Measurements from ENCODE around the gene BRDT. TPM values are rescaled to one million over a fixed set of nuclear protein-coding genes. Genes with fewer than 3 reads are reported as not detected.

Gene BRDT
- total RNA-seq, 1 experiment from 2014 or later = not detected

GRCh38 chr1:92040971-92041370 is 91.8 kb downstream of the BRDT start:
- H3K36me3 ChIP-seq (ENCODE audit: control insufficient read depth, insufficient read depth, low read length) = no peaks in the 10 kb centered on the region
- H3K4me3 ChIP-seq (ENCODE audit: low read depth in 2 of 2, low read length in 2 of 2) = no peak overlapping the region
- BruUV-seq (replicated peaks) = no TSS peak
- no peaks in the 10 kb centered on the region; the same call in 1 of the 2 replicates for H3K27me3 ChIP-seq (ENCODE audit: control insufficient read depth, insufficient read depth, low read length)
- ChIA-PET CTCF (no interaction called here), POLR2A (no interaction called here)
- no peak overlapping the region for H3K27ac ChIP-seq (ENCODE audit: low read length)
- in situ Hi-C loops (cut with HindIII; ENCODE audit: low pct_unique_long_range_greater_than_20kb, low sequenced_read_pairs) = no loop called here
- H3K9me3 ChIP-seq (ENCODE audit: control insufficient read depth, insufficient read depth, low read depth, low read length) = no peaks in the 10 kb centered on the region
- TF ChIP-seq TCF7L2 (IDR thresholded peaks at IDR 0.05; ENCODE audit: low read depth, low read length) = no peak
- TF ChIP-seq, protein P1, sequence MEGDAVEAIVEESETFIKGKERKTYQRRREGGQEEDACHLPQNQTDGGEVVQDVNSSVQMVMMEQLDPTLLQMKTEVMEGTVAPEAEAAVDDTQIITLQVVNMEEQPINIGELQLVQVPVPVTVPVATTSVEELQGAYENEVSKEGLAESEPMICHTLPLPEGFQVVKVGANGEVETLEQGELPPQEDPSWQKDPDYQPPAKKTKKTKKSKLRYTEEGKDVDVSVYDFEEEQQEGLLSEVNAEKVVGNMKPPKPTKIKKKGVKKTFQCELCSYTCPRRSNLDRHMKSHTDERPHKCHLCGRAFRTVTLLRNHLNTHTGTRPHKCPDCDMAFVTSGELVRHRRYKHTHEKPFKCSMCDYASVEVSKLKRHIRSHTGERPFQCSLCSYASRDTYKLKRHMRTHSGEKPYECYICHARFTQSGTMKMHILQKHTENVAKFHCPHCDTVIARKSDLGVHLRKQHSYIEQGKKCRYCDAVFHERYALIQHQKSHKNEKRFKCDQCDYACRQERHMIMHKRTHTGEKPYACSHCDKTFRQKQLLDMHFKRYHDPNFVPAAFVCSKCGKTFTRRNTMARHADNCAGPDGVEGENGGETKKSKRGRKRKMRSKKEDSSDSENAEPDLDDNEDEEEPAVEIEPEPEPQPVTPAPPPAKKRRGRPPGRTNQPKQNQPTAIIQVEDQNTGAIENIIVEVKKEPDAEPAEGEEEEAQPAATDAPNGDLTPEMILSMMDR (IDR thresholded peaks at IDR 0.05) = no peak
- TF ChIP-seq POLR2AphosphoS5 (IDR thresholded peaks at IDR 0.05; ENCODE audit: low read depth, low read length) = no peak
- no peak for TF ChIP-seq REST (IDR thresholded peaks at IDR 0.05; ENCODE audit: insufficient read depth in 1 of 2, low read depth in 2 of 2, low read length in 1 of 2)
- TF ChIP-seq SIN3A (IDR thresholded peaks at IDR 0.05; ENCODE audit: borderline replicate concordance, insufficient read depth, low read depth, low read length) = no peak
- no peaks in the 10 kb centered on the region for H3K4me1 ChIP-seq (ENCODE audit: control insufficient read depth, insufficient read depth, low read length)
- no peak for ATAC-seq
- intact Hi-C loops (cut with micrococcal nuclease; ENCODE audit: unreplicated experiment) = no loop called here
- no peak for DNase-seq (ENCODE audit: low read depth, low spot score)

- TF ChIP-seq TCF7L2 (IDR thresholded peaks at IDR 0.05; ENCODE audit: low read depth, low read length) = no peak
- TF ChIP-seq POLR2AphosphoS5 (IDR thresholded peaks at IDR 0.05; ENCODE audit: low read depth, low read length) = no peak
- no peak for TF ChIP-seq SIN3A (IDR thresholded peaks at IDR 0.05; ENCODE audit: borderline replicate concordance, insufficient read depth, low read depth, low read length)
- TF ChIP-seq, protein P1 (IDR thresholded peaks at IDR 0.05) = no peak
- no peak for TF ChIP-seq REST (IDR thresholded peaks at IDR 0.05; ENCODE audit: insufficient read depth in 1 of 2, low read depth in 2 of 2, low read length in 1 of 2)
- no TSS peak for BruUV-seq (replicated peaks)
- intact Hi-C loops (cut with micrococcal nuclease; ENCODE audit: unreplicated experiment) (no loop called here), in situ Hi-C loops (cut with HindIII; ENCODE audit: low pct_unique_long_range_greater_than_20kb, low sequenced_read_pairs) (no loop called here)
- H3K4me1 ChIP-seq (ENCODE audit: control insufficient read depth, insufficient read depth, low read length) = no peaks in the 10 kb centered on the region
- no peaks in the 10 kb centered on the region for H3K27me3 ChIP-seq (ENCODE audit: control insufficient read depth, insufficient read depth, low read length)
- ChIA-PET CTCF (no interaction called here), POLR2A (no interaction called here)
- ATAC-seq (no peak), DNase-seq (ENCODE audit: low read depth, low spot score) (no peak)
- H3K36me3 ChIP-seq (ENCODE audit: control insufficient read depth, insufficient read depth, low read length) = no peaks in the 10 kb centered on the region
- H3K27ac ChIP-seq (ENCODE audit: low read length) = no peak overlapping the region
- no peak overlapping the region for H3K4me3 ChIP-seq (ENCODE audit: low read depth in 2 of 2, low read length in 2 of 2)
- H3K9me3 ChIP-seq (ENCODE audit: control insufficient read depth, insufficient read depth, low read depth, low read length) = no peaks in the 10 kb centered on the region
These were observed 94.4 kb downstream of the BRDT start for GRCh38 chr1:92043621-92044020.

All from Panc1 (cell line).